ENCODE results near the gene PPP1R13L. TPM values are rescaled to one million over a fixed set of nuclear protein-coding genes. Genes with fewer than 3 reads are reported as not detected.
"Not testable (repeated sequence)": the region's sequence is repeated elsewhere in the genome, so short reads cannot be mapped to it uniquely, and the experiment has no call there.

PPP1R13L gene
- total and polyA plus RNA-seq, 12 donors, result 1.7 to 95.2 (median 35.2) TPM

GRCh38 chr19:45408121-45408520, 3.3 kb upstream of the PPP1R13L start:
- Histone ChIP-seq H3K9me3 (replicated peaks in 1 of 3) (no peaks in the 10 kb centered on the region), H3K4me1 (replicated peaks in 1 of 2) (peaks cover 20 to 24% of the 10 kb centered on the region in 2 donors), H3K27me3 (no peaks in the 10 kb centered on the region), H3K27ac (no peak overlapping the region), H3K36me3 (replicated peaks in 1 of 2) (peaks cover 0 to 6% of the 10 kb centered on the region in 2 donors), H3K4me3 (no peak overlapping the region)
- DNase-seq, result no peak
- no peak for TF ChIP-seq CTCF (IDR thresholded peaks at IDR 0.05)
- TF ChIP-seq POLR2A (IDR thresholded peaks at IDR 0.05), result no peak
- 89 to 95% (median 91%) methylated on average over 6 to 8 of the region's 8 CpGs for WGBS, 4 donors
- intact Hi-C loops (cut with DNase I), result no loop called here

GRCh38 chr19:45407585-45407984, 2.7 kb upstream of the PPP1R13L start:
- WGBS, 4 donors, result 65 to 86% (median 77%) methylated on average over 5 of the region's 5 CpGs
- intact Hi-C loops (cut with DNase I), result not testable (repeated sequence)

GRCh38 chr19:45407091-45407375, 2.2 kb upstream of the PPP1R13L start:
- Histone ChIP-seq H3K27ac (no peak overlapping the region), H3K4me3 (peak overlapping the region in 2 of 4 donors; percentile 47 to 65), H3K9me3 (replicated peaks in 1 of 3) (no peaks in the 10 kb centered on the region), H3K4me1 (replicated peaks in 1 of 2) (peaks cover 21 to 30% of the 10 kb centered on the region in 2 donors), H3K27me3 (no peaks in the 10 kb centered on the region), H3K36me3 (replicated peaks in 1 of 2) (no peaks in the 10 kb centered on the region)
- TF ChIP-seq CTCF (IDR thresholded peaks at IDR 0.05) (no peak), POLR2A (IDR thresholded peaks at IDR 0.05) (no peak)
- intact Hi-C loops (cut with DNase I), result no loop called here
- no peak for DNase-seq
- WGBS, 4 donors, result 0 to 1% (median 0%) methylated on average over 6 to 10 of the region's 10 CpGs

More at GRCh38 chr19:45407585-45407984, 2.7 kb upstream of the PPP1R13L start:
- not testable (repeated sequence) for H3K36me3 ChIP-seq (replicated peaks in 1 of 2); DNase-seq; H3K27me3 ChIP-seq; H3K9me3 ChIP-seq (replicated peaks in 1 of 3); H3K4me3 ChIP-seq; H3K27ac ChIP-seq
- H3K4me1 ChIP-seq (replicated peaks in 1 of 2), result peaks cover 21 to 29% of the 10 kb centered on the region in 2 donors

GRCh38 chr19:45406226-45407090, 1.6 kb upstream of the PPP1R13L start, which contains the start of gene POLR1G:
POLR1G (plus strand) TSS chr19:45406644; CDS start chr19:45406697, 53 bp downstream.
- H3K4me1 ChIP-seq (replicated peaks in 1 of 2), result peaks cover 21 to 30% of the 10 kb centered on the region in 2 donors

More at GRCh38 chr19:45406226-45407090, 1.6 kb upstream of the PPP1R13L start, which contains the start of gene POLR1G:
- H3K27ac ChIP-seq, result peak within 1 kb of the TSS; percentile 78 to 94 (median 92)
- DNase-seq, result peak; percentile 76 to 87 (median 80)
- H3K4me3 ChIP-seq, result peak within 1 kb of the TSS; percentile 35 to 84 (median 56)
- intact Hi-C loops (cut with DNase I), result no loop called here
- H3K36me3 ChIP-seq (replicated peaks in 1 of 2), result no peaks in the 10 kb centered on the region
- 0 to 1% (median 1%) methylated on average over 37 to 51 of the region's 51 CpGs for WGBS, 4 donors
- TF ChIP-seq CTCF (IDR thresholded peaks at IDR 0.05) (peak in 3 of 6 experiments; percentile 12 to 19 (median 16)), POLR2A (IDR thresholded peaks at IDR 0.05) (peak in 1 of 2 donors; percentile 27)
- H3K27me3 ChIP-seq, result no peaks in the 10 kb centered on the region
- no peaks in the 10 kb centered on the region for H3K9me3 ChIP-seq (replicated peaks in 1 of 3)
